ENCODE data around the gene DUXB.

The DUXB gene

GRCh38 chr16:75658175-75658574 lies 43.1 kb downstream of the DUXB start:
- DNase-seq, result no peak

- DNase-seq, result no peak
Observed at GRCh38 chr16:75653922-75654321, 47.3 kb downstream of the DUXB start.

- peak; percentile 43 for DNase-seq
Observed at GRCh38 chr16:75648265-75649076, 52.8 kb downstream of the DUXB start.

GRCh38 chr16:75647492-75648264 lies 53.6 kb downstream of the DUXB start, which contains the start of the genes KARS1 and TERF2IP:
TSS of gene KARS1 (minus strand) at chr16:75647665. CDS start at chr16:75647639, 26 bp downstream.
TSS of gene TERF2IP (plus strand) at chr16:75647773. CDS start at chr16:75647883, 110 bp downstream.
- peak; percentile 81 for DNase-seq

- DNase-seq, result no peak
Observed at GRCh38 chr16:75647112-75647491, 54.2 kb downstream of the DUXB start.

GRCh38 chr16:75644240-75645012 lies 56.8 kb downstream of the DUXB start:
- no peak for DNase-seq

All from NCI-H1694 treated with DMSO at 0.1 percent for 48 hours (cell line).